WTC11 (cell line): Measurements from ENCODE around the gene WSCD2.

Experiments used
- ATF2 ChIP-seq: sonication (generic); formaldehyde crosslinking; IDR thresholded peaks from 2 replicates; pipeline ENCODE4 v1.8.1; 2022; ENCODE audit warnings: low read depth, missing genetic modification reagents, borderline replicate concordance
- ATF3 ChIP-seq: sonication (generic); formaldehyde crosslinking; conservative IDR thresholded peaks from 2 replicates; pipeline ENCODE4 v1.8.1; 2022; ENCODE audit warnings: mild to moderate bottlenecking, missing genetic modification reagents
- CREB1 ChIP-seq: sonication (generic); formaldehyde crosslinking; IDR thresholded peaks from 2 replicates; pipeline ENCODE4 v1.8.0; 2023; ENCODE audit warnings: mild to moderate bottlenecking, missing genetic modification reagents
- CTCF ChIP-seq: fragments of 200-600 bp; IDR thresholded peaks from 2 replicates; pipeline ENCODE4 v1.8.0; 2022; ENCODE audit warnings: antibody characterized with exemption
- E2F1 ChIP-seq: sonication (generic); formaldehyde crosslinking; IDR thresholded peaks from 2 replicates; pipeline ENCODE4 v1.8.0; 2022; ENCODE audit warnings: mild to moderate bottlenecking, missing genetic modification reagents
- HMGXB4 ChIP-seq: sonication (generic); formaldehyde crosslinking; IDR thresholded peaks from 2 replicates; pipeline ENCODE4 v1.8.1; 2023; ENCODE audit warnings: mild to moderate bottlenecking, moderate library complexity, missing genetic modification reagents
- JUN ChIP-seq: sonication (generic); formaldehyde crosslinking; IDR thresholded peaks from 2 replicates; pipeline ENCODE4 v1.8.0; 2023; ENCODE audit warnings: mild to moderate bottlenecking, missing genetic modification reagents
- NFYB ChIP-seq: sonication (generic); formaldehyde crosslinking; conservative IDR thresholded peaks from 2 replicates; pipeline ENCODE4 v1.8.0; 2022; ENCODE audit warnings: low read depth, missing genetic modification reagents
- TCF7 ChIP-seq: sonication (generic); formaldehyde crosslinking; IDR thresholded peaks from 2 replicates; pipeline ENCODE4 v1.8.0; 2022; ENCODE audit warnings: mild to moderate bottlenecking, low read depth, missing genetic modification reagents, moderate library complexity
- ZNF121 ChIP-seq: sonication (generic); formaldehyde crosslinking; IDR thresholded peaks from 2 replicates; pipeline ENCODE4 v1.8.0; 2023; ENCODE audit warnings: missing genetic modification reagents
- ZNF232 ChIP-seq: sonication (generic); formaldehyde crosslinking; IDR thresholded peaks from 2 replicates; pipeline ENCODE4 v1.8.0; 2022; ENCODE audit warnings: mild to moderate bottlenecking, missing genetic modification reagents
- ZNF423 ChIP-seq: fragments of 250-450 bp; sonication (Bioruptor Pico); IDR thresholded peaks from 2 replicates; pipeline ENCODE4 v2.1.2; 2022; ENCODE audit warnings: mild to moderate bottlenecking, moderate library complexity

GRCh38 chr12:108213871-108214445 is 84.9 kb downstream of the WSCD2 start:
- TF ChIP-seq CTCF = no peak
- TF ChIP-seq ZNF232 (CRISPR knock-in tag) = no peak
- no peak for TF ChIP-seq E2F1
- TF ChIP-seq JUN = no peak
- TF ChIP-seq ATF2 (CRISPR knock-in tag) = no peak
- no peak for TF ChIP-seq CREB1 (CRISPR knock-in tag)
- TF ChIP-seq TCF7 (CRISPR knock-in tag) = no peak
- TF ChIP-seq ATF3 (CRISPR knock-in tag) = no peak
- no peak for TF ChIP-seq ZNF121 (CRISPR knock-in tag)
- no peak for TF ChIP-seq ZNF423 (CRISPR knock-in tag)
- no peak for TF ChIP-seq NFYB (CRISPR knock-in tag)
- no peak for TF ChIP-seq HMGXB4
